Mesendoderm (in vitro differentiated cells): ENCODE data around the gene GUCY1A2.

Experiments
- DNase-seq: peaks from one replicate; pipeline ENCODE4 v3.0.0; 2013
- H2AK5ac ChIP-seq: 2 replicates; pipeline ENCODE4 v1.6.1; 2013; ENCODE audit warnings: low read length, inconsistent platforms
- H2BK120ac ChIP-seq: 2 replicates; pipeline ENCODE4 v1.6.1; 2013; ENCODE audit warnings: low read depth, mild to moderate bottlenecking, low read length, moderate library complexity, mixed read lengths
- H2BK15ac ChIP-seq: replicated peaks from 2 replicates; pipeline ENCODE4 v1.6.1; 2013; ENCODE audit warnings: low read depth, mild to moderate bottlenecking, moderate library complexity
- H2BK5ac ChIP-seq: 2 replicates; pipeline ENCODE4 v1.6.1; 2013; ENCODE audit warnings: low read length, inconsistent platforms
- H3K18ac ChIP-seq: 2 replicates; pipeline ENCODE4 v1.6.1; 2013; ENCODE audit warnings: mild to moderate bottlenecking, low read length, mixed read lengths
- H3K23ac ChIP-seq: one replicate; pipeline ENCODE4 v1.6.1; 2013; ENCODE audit warnings: low read length
- H3K27ac ChIP-seq: 2 replicates; pipeline ENCODE4 v1.5.1; 2013; ENCODE audit warnings: low read depth, mild to moderate bottlenecking, inconsistent platforms, low read length, moderate library complexity
- H3K27me3 ChIP-seq: 2 replicates; pipeline ENCODE4 v1.6.1; 2013; ENCODE audit warnings: low read length, control low read depth, mild to moderate bottlenecking, inconsistent platforms; ENCODE audit not compliant: insufficient read depth, poor library complexity
- H3K36me3 ChIP-seq: 2 replicates; pipeline ENCODE4 v1.6.1; 2013; ENCODE audit warnings: low read length, inconsistent platforms; ENCODE audit not compliant: control insufficient read depth, insufficient read depth
- H3K4ac ChIP-seq: one replicate; pipeline ENCODE4 v1.6.1; 2013; ENCODE audit warnings: low read depth, mild to moderate bottlenecking, low read length, moderate library complexity
- H3K4me1 ChIP-seq: 2 replicates; pipeline ENCODE4 v1.6.1; 2013; ENCODE audit warnings: low read depth, low read length, inconsistent platforms; ENCODE audit not compliant: control insufficient read depth
- H3K4me2 ChIP-seq: 2 replicates; pipeline ENCODE4 v1.6.1; 2013; ENCODE audit warnings: low read length
- H3K4me3 ChIP-seq: 2 replicates; pipeline ENCODE4 v1.5.1; 2013; ENCODE audit warnings: mild to moderate bottlenecking, low read length
- H3K56ac ChIP-seq: one replicate; pipeline ENCODE4 v1.6.1; 2013; ENCODE audit warnings: low read length
- H3K79me1 ChIP-seq: 2 replicates; pipeline ENCODE4 v1.6.1; 2013; ENCODE audit warnings: low read length, inconsistent platforms
- H3K79me2 ChIP-seq: 2 replicates; pipeline ENCODE4 v1.6.1; 2013; ENCODE audit warnings: mild to moderate bottlenecking, low read length; ENCODE audit not compliant: control insufficient read depth, insufficient read depth
- H3K9ac ChIP-seq: 2 replicates; pipeline ENCODE4 v1.6.1; 2013; ENCODE audit warnings: low read length, inconsistent platforms
- H4K5ac ChIP-seq: one replicate; pipeline ENCODE4 v1.6.1; 2013; ENCODE audit warnings: low read length
- H4K8ac ChIP-seq: one replicate; pipeline ENCODE4 v1.6.1; 2013; ENCODE audit warnings: low read depth, mild to moderate bottlenecking, control low read depth, low read length, moderate library complexity
- WGBS: extraction: QIAGEN DNeasy Blood & Tissue Kit; methylation state at CpG from one replicate; pipeline ENCODE4 v1.1.7; 2013; ENCODE audit warnings: low lambda C conversion rate, missing lambda C conversion rate; ENCODE audit not compliant: insufficient coverage; ENCODE audit errors: extremely low coverage; 5-methylcytosine and 5-hydroxymethylcytosine counted together

Gene GUCY1A2

GRCh38 chr11:106971864-106972263, 46.4 kb downstream of the GUCY1A2 start:
- Histone ChIP-seq H3K36me3 (no peaks in the 10 kb centered on the region), H3K23ac (no peak overlapping the region), H3K56ac (no peak overlapping the region), H2BK120ac (no peak overlapping the region), H4K8ac (no peak overlapping the region), H2BK15ac (no peak overlapping the region), H4K5ac (no peak overlapping the region), H3K18ac (no peak overlapping the region), H3K27ac (no peak overlapping the region), H2BK5ac (peak overlapping the region; percentile 17), H3K79me2 (no peaks in the 10 kb centered on the region), H3K79me1 (no peaks in the 10 kb centered on the region), H3K27me3 (no peaks in the 10 kb centered on the region), H3K9ac (no peak overlapping the region), H3K4me1 (peaks cover 2% of the 10 kb centered on the region), H3K4me3 (no peak overlapping the region), H3K4ac (no peak overlapping the region), H2AK5ac (no peak overlapping the region), H3K4me2 (no peak overlapping the region)
- DNase-seq: no peak

- no CpG with 5 or more reads among the region's 1 CpG for WGBS
- no peaks in the 10 kb centered on the region for H3K79me2 ChIP-seq
Measured at GRCh38 chr11:106969644-106970355, 48.5 kb downstream of the GUCY1A2 start.

GRCh38 chr11:106962995-106963394, 55.3 kb downstream of the GUCY1A2 start:
- no peak overlapping the region for H3K4ac ChIP-seq
- H2AK5ac ChIP-seq: no peak overlapping the region
- H3K18ac ChIP-seq: no peak overlapping the region
- no peak overlapping the region for H4K5ac ChIP-seq
- no peak overlapping the region for H3K4me3 ChIP-seq
- no peak overlapping the region for H3K23ac ChIP-seq
- H3K9ac ChIP-seq: no peak overlapping the region
- no peak overlapping the region for H4K8ac ChIP-seq
- no peaks in the 10 kb centered on the region for H3K36me3 ChIP-seq
- H2BK5ac ChIP-seq: no peak overlapping the region
- H3K79me2 ChIP-seq: no peaks in the 10 kb centered on the region
- no peak overlapping the region for H3K27ac ChIP-seq
- no CpG with 5 or more reads among the region's 2 CpGs for WGBS
- no peak overlapping the region for H3K56ac ChIP-seq
- no peak overlapping the region for H3K4me2 ChIP-seq
- no peak for DNase-seq
- H3K27me3 ChIP-seq: no peaks in the 10 kb centered on the region
- no peak overlapping the region for H2BK120ac ChIP-seq
- no peaks in the 10 kb centered on the region for H3K79me1 ChIP-seq
- H3K4me1 ChIP-seq: no peaks in the 10 kb centered on the region
- no peak overlapping the region for H2BK15ac ChIP-seq

More at GRCh38 chr11:106969644-106970355, 48.5 kb downstream of the GUCY1A2 start:
- Histone ChIP-seq H3K56ac (no peak overlapping the region), H3K9ac (no peak overlapping the region), H3K36me3 (no peaks in the 10 kb centered on the region), H3K4me1 (peaks cover 2% of the 10 kb centered on the region), H2BK5ac (no peak overlapping the region), H3K4ac (no peak overlapping the region), H4K5ac (no peak overlapping the region), H3K18ac (peak overlapping the region; percentile 39), H2BK120ac (no peak overlapping the region), H2BK15ac (no peak overlapping the region), H4K8ac (no peak overlapping the region), H3K27ac (no peak overlapping the region), H3K4me3 (no peak overlapping the region), H2AK5ac (no peak overlapping the region), H3K4me2 (no peak overlapping the region), H3K27me3 (no peaks in the 10 kb centered on the region), H3K23ac (no peak overlapping the region), H3K79me1 (no peaks in the 10 kb centered on the region)
- DNase-seq: no peak

- H3K9ac ChIP-seq: no peak overlapping the region
Measured at GRCh38 chr11:106961518-106961917, 56.8 kb downstream of the GUCY1A2 start.

GRCh38 chr11:106961048-106961447, 57.2 kb downstream of the GUCY1A2 start:
- no peak overlapping the region for H3K27ac ChIP-seq
- no peaks in the 10 kb centered on the region for H3K79me1 ChIP-seq

More at GRCh38 chr11:106961518-106961917, 56.8 kb downstream of the GUCY1A2 start:
- Histone ChIP-seq H4K8ac (no peak overlapping the region), H2AK5ac (no peak overlapping the region), H3K4me2 (no peak overlapping the region), H2BK120ac (no peak overlapping the region), H3K4me1 (peaks cover 2% of the 10 kb centered on the region), H2BK5ac (no peak overlapping the region), H4K5ac (no peak overlapping the region), H3K27ac (no peak overlapping the region), H3K23ac (no peak overlapping the region), H3K79me2 (no peaks in the 10 kb centered on the region), H2BK15ac (no peak overlapping the region), H3K4ac (no peak overlapping the region), H3K18ac (no peak overlapping the region), H3K27me3 (no peaks in the 10 kb centered on the region), H3K79me1 (no peaks in the 10 kb centered on the region), H3K36me3 (no peaks in the 10 kb centered on the region), H3K4me3 (no peak overlapping the region), H3K56ac (no peak overlapping the region)
- WGBS: no CpG with 5 or more reads among the region's 1 CpG
- peak; percentile 26 for DNase-seq

GRCh38 chr11:106959800-106960199, 58.5 kb downstream of the GUCY1A2 start:
- no peak overlapping the region for H3K27ac ChIP-seq

More at GRCh38 chr11:106961048-106961447, 57.2 kb downstream of the GUCY1A2 start:
- no peak overlapping the region for H4K5ac ChIP-seq
- H2BK15ac ChIP-seq: no peak overlapping the region
- no CpG with 5 or more reads among the region's 1 CpG for WGBS
- no peak overlapping the region for H3K4ac ChIP-seq
- no peak overlapping the region for H3K23ac ChIP-seq
- H3K27me3 ChIP-seq: no peaks in the 10 kb centered on the region
- H2BK120ac ChIP-seq: no peak overlapping the region
- no peak overlapping the region for H3K9ac ChIP-seq
- DNase-seq: peak; percentile 42
- no peaks in the 10 kb centered on the region for H3K36me3 ChIP-seq
- H3K4me1 ChIP-seq: peaks cover 2% of the 10 kb centered on the region
- H3K4me3 ChIP-seq: no peak overlapping the region
- H3K79me2 ChIP-seq: no peaks in the 10 kb centered on the region
- H2BK5ac ChIP-seq: no peak overlapping the region
- no peak overlapping the region for H2AK5ac ChIP-seq
- no peak overlapping the region for H3K56ac ChIP-seq
- H4K8ac ChIP-seq: no peak overlapping the region
- H3K18ac ChIP-seq: peak overlapping the region; percentile 51
- no peak overlapping the region for H3K4me2 ChIP-seq

More at GRCh38 chr11:106959800-106960199, 58.5 kb downstream of the GUCY1A2 start:
- H2BK15ac ChIP-seq: no peak overlapping the region
- H3K36me3 ChIP-seq: no peaks in the 10 kb centered on the region
- H3K18ac ChIP-seq: no peak overlapping the region
- H2AK5ac ChIP-seq: no peak overlapping the region
- H3K56ac ChIP-seq: no peak overlapping the region
- no peak overlapping the region for H4K5ac ChIP-seq
- H2BK5ac ChIP-seq: no peak overlapping the region
- H3K27me3 ChIP-seq: no peaks in the 10 kb centered on the region
- no peaks in the 10 kb centered on the region for H3K79me2 ChIP-seq
- H3K79me1 ChIP-seq: no peaks in the 10 kb centered on the region
- H2BK120ac ChIP-seq: no peak overlapping the region
- no peak overlapping the region for H3K4me2 ChIP-seq
- WGBS: no CpG with 5 or more reads among the region's 1 CpG
- no peak overlapping the region for H3K4me3 ChIP-seq
- no peak overlapping the region for H4K8ac ChIP-seq
- DNase-seq: peak; percentile 53
- no peak overlapping the region for H3K4ac ChIP-seq
- peaks cover 2% of the 10 kb centered on the region for H3K4me1 ChIP-seq
- no peak overlapping the region for H3K9ac ChIP-seq
- no peak overlapping the region for H3K23ac ChIP-seq
